HL-60 (cell line): ENCODE measurements around the gene SZT2.
"Not testable (repeated sequence)": the region's sequence is repeated elsewhere in the genome, so short reads cannot be mapped to it uniquely, and the experiment has no call there.

ENCODE experiments used
- DNase-seq, 2 experiments: peaks; one replicate each; pipeline ENCODE4 v3.0.0-alpha.2; 2010 to 2020; ENCODE audit warnings: low read depth in 1 of 2, low spot score in 1 of 2
- H3K27ac ChIP-seq: fragments of 250-450 bp; sonication (Bioruptor Pico); replicated peaks from 2 replicates; pipeline ENCODE4 v1.5.1; 2020; ENCODE audit warnings: mild to moderate bottlenecking, moderate library complexity
- H3K27me3 ChIP-seq: fragments of 250-450 bp; sonication (Bioruptor Pico); 2 replicates; pipeline ENCODE4 v1.5.1; 2021; ENCODE audit warnings: mild to moderate bottlenecking, moderate library complexity; ENCODE audit not compliant: insufficient read depth, poor library complexity, severe bottlenecking
- H3K4me3 ChIP-seq: replicated peaks from 2 replicates; pipeline ENCODE4 v1.5.1; 2011; ENCODE audit warnings: mild to moderate bottlenecking, control low read depth, low read length; ENCODE audit not compliant: insufficient read depth
- GABPA ChIP-seq: IDR thresholded peaks from 2 replicates; pipeline ENCODE4 v1.6.1; 2012; ENCODE audit warnings: low read depth
- POLR2AphosphoS5 ChIP-seq: IDR thresholded peaks from 2 replicates; pipeline ENCODE4 v1.6.1; 2012; ENCODE audit warnings: low read depth
- SPI1 ChIP-seq: IDR thresholded peaks from 2 replicates; pipeline ENCODE4 v1.6.1; 2012; ENCODE audit warnings: low read depth, mild to moderate bottlenecking, borderline replicate concordance
- TF ChIP-seq, protein P1 (sequence below): IDR thresholded peaks from 2 replicates; pipeline ENCODE4 v1.6.1; 2012; ENCODE audit warnings: low read depth; ENCODE audit not compliant: insufficient replicate concordance
- TF ChIP-seq, protein P2 (sequence below): IDR thresholded peaks from one replicate; pipeline ENCODE4 v1.5.1; 2011; ENCODE audit warnings: low read length, control low read depth, inconsistent platforms; ENCODE audit not compliant: insufficient read depth

SZT2 gene

DNA sequence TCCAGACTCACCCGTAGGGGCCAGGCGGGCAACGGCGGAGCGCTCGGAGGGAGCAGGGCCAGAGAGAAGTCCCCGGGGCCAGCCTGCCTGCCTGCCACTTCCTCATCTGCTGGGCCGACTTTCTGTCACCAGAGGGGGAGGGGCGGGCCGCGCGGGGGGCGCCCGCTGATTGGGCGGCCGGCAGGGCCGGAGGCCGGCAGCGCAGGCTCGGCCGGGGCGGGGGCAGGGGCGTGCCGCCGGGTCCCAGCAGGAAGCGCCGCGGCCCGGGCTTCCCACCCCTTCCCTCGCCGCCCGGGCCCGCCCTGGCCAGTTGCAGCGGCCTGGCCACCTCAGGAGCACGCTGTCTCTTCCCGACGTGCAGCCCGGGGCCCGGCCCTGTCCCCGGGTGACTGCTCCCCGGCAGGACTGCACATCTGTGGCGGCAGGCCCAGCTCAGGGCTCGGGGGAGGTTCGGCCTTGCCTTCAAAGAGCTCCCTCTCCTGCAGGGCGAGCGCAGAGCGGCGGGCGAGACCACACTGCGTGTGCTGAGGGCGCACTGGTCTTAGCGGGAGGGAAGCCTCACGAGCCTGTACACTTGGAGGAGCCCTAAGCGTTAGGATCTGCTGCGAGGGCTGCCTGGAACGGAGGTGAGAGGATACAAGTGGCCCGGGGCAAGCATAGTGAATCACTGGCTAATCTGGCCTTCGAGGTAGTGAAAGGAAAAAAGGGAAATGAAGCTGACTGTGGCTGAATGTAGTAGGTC lies 21.6 kb upstream of the SZT2 start, which contains the start of gene ELOVL1:
Gene ELOVL1, minus strand, starts transcription at position 108 of the 742 bp plus-strand sequence. CDS start 2,402 bp downstream, outside the sequence.
- peak within 1 kb of the TSS; percentile 70 for H3K4me3 ChIP-seq
- peak; percentile 95 for TF ChIP-seq SPI1
- TF ChIP-seq, protein P1, sequence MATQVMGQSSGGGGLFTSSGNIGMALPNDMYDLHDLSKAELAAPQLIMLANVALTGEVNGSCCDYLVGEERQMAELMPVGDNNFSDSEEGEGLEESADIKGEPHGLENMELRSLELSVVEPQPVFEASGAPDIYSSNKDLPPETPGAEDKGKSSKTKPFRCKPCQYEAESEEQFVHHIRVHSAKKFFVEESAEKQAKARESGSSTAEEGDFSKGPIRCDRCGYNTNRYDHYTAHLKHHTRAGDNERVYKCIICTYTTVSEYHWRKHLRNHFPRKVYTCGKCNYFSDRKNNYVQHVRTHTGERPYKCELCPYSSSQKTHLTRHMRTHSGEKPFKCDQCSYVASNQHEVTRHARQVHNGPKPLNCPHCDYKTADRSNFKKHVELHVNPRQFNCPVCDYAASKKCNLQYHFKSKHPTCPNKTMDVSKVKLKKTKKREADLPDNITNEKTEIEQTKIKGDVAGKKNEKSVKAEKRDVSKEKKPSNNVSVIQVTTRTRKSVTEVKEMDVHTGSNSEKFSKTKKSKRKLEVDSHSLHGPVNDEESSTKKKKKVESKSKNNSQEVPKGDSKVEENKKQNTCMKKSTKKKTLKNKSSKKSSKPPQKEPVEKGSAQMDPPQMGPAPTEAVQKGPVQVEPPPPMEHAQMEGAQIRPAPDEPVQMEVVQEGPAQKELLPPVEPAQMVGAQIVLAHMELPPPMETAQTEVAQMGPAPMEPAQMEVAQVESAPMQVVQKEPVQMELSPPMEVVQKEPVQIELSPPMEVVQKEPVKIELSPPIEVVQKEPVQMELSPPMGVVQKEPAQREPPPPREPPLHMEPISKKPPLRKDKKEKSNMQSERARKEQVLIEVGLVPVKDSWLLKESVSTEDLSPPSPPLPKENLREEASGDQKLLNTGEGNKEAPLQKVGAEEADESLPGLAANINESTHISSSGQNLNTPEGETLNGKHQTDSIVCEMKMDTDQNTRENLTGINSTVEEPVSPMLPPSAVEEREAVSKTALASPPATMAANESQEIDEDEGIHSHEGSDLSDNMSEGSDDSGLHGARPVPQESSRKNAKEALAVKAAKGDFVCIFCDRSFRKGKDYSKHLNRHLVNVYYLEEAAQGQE = no peak
- TF ChIP-seq GABPA = no peak; the same call in 1 of the 2 replicates
- peak; percentile 84 for TF ChIP-seq POLR2AphosphoS5
- TF ChIP-seq, protein P2, sequence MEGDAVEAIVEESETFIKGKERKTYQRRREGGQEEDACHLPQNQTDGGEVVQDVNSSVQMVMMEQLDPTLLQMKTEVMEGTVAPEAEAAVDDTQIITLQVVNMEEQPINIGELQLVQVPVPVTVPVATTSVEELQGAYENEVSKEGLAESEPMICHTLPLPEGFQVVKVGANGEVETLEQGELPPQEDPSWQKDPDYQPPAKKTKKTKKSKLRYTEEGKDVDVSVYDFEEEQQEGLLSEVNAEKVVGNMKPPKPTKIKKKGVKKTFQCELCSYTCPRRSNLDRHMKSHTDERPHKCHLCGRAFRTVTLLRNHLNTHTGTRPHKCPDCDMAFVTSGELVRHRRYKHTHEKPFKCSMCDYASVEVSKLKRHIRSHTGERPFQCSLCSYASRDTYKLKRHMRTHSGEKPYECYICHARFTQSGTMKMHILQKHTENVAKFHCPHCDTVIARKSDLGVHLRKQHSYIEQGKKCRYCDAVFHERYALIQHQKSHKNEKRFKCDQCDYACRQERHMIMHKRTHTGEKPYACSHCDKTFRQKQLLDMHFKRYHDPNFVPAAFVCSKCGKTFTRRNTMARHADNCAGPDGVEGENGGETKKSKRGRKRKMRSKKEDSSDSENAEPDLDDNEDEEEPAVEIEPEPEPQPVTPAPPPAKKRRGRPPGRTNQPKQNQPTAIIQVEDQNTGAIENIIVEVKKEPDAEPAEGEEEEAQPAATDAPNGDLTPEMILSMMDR = peak; percentile 20
- peak within 1 kb of the TSS; percentile 95 for H3K27ac ChIP-seq
- no peaks in the 10 kb centered on the region for H3K27me3 ChIP-seq
- DNase-seq = peak; percentile 85 to 94

DNA sequence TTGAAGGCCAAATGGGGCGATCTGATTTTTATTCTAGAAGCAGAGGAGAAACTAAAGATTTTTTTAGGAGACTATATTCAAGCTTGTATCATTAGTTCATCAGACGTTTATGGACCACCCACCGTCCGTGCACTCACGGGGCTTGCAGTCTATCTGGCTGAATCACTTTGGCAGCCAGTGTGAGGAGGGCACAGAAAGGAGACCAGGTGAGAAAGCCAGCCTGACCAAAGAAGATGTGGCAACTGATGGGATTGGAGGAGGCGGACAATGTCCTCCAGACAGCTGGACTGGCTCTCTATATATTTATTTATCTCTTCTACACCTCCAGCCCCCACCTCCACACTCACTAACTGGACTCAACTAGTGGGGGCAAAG lies 21.1 kb upstream of the SZT2 start:
- Histone ChIP-seq H3K27ac (peak overlapping the region; percentile 95), H3K4me3 (peak overlapping the region; percentile 55), H3K27me3 (no peaks in the 10 kb centered on the region)
- TF ChIP-seq, protein P1 = no peak
- no peak for DNase-seq

DNA sequence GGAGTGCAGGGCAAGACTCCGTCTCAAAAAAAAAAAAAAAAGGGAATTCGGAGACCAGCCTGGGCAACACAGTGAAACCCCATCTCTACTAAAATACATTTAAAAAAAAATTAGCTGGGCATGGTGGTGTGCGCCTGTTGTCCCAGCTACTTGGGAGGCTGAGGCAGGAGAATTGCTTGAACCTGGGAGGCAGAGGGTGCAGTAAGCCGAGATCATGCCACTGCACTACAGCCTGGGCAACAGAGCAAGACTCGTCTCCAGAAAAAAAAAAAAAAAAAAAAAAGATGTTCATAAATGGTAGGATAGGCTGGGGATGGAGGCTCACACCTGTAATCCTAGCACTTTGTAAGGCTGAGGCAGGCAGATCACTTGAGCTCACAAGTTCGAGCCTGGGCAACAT lies 19.9 kb upstream of the SZT2 start:
- H3K4me3 ChIP-seq, H3K27ac ChIP-seq, DNase-seq, H3K27me3 ChIP-seq: not testable (repeated sequence)

DNA sequence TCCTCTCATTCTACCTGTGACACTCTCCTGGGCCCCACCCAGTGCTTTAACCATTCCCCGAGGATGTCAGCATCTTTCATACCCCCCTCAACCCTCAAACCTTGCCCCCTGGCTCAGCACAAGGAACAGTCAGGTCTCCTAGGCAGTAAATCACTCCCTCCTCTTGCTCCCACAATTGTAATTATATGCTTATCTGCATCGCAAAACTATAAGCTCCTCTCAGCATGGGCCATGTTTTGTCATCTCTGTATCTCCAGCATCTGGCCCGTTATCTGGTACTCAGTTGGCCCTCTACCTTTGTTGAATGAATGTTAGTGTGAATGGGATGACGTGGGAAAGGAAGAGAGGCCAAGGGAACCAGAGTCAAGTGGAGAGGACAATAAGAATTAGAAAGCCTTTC lies 19.1 kb upstream of the SZT2 start:
- no peak for DNase-seq
- Histone ChIP-seq H3K4me3 (no peak overlapping the region), H3K27ac (no peak overlapping the region), H3K27me3 (no peaks in the 10 kb centered on the region)
- TF ChIP-seq, protein P2 = no peak
- TF ChIP-seq GABPA = no peak
- TF ChIP-seq, protein P1 = no peak
- no peak for TF ChIP-seq POLR2AphosphoS5
- TF ChIP-seq SPI1 = no peak
